Activated naive CD4-positive, alpha-beta T cell treated with Interleukin-2 at 50 U/mL for 16 hours (primary cell): ENCODE measurements around the gene AVP.

Experiments used
- DNase-seq: peaks from one replicate; pipeline ENCODE4 v3.0.0-alpha.2; 2020

AVP gene

GRCh38 chr20:3047486-3048419, 36.8 kb downstream of the AVP start:
- no peak for DNase-seq

GRCh38 chr20:3046677-3047462, 37.7 kb downstream of the AVP start:
- DNase-seq, result no peak

- DNase-seq, result peak; percentile 83
Observed at GRCh38 chr20:3045816-3046676, 38.5 kb downstream of the AVP start, which contains the start of gene MRPS26. MRPS26 (plus strand) TSS chr20:3046052; CDS start chr20:3046069, 17 bp downstream.

- peak; percentile 60 for DNase-seq
Observed at GRCh38 chr20:3045042-3045815, 39.3 kb downstream of the AVP start.

- DNase-seq, result no peak
Observed at GRCh38 chr20:3044336-3044965, 40.1 kb downstream of the AVP start.

GRCh38 chr20:3043322-3043721, 41.2 kb downstream of the AVP start, which contains the start of gene GNRH2:
GNRH2 (plus strand) TSS chr20:3043622; CDS start chr20:3044415, 793 bp downstream.
- no peak for DNase-seq

GRCh38 chr20:3042625-3043024, 41.9 kb downstream of the AVP start:
- DNase-seq, result no peak

GRCh38 chr20:3041854-3042409, 42.6 kb downstream of the AVP start:
- DNase-seq, result no peak

- DNase-seq, result no peak
Observed at GRCh38 chr20:3040086-3040485, 44.4 kb downstream of the AVP start.

GRCh38 chr20:3039426-3039825, 45.1 kb downstream of the AVP start:
- DNase-seq, result no peak

GRCh38 chr20:3038454-3038853, 46.1 kb downstream of the AVP start:
- DNase-seq, result no peak

- no peak for DNase-seq
Observed at GRCh38 chr20:3037654-3038053, 46.9 kb downstream of the AVP start.

- no peak for DNase-seq
Observed at GRCh38 chr20:3032624-3033023, 51.9 kb downstream of the AVP start.
